NCI-H2196 (cell line): ENCODE results near the gene MCM10.

ENCODE experiments used
- DNase-seq: peaks from one replicate; lab custom pipeline; 2025; ENCODE audit not compliant: unreplicated experiment; lab: John Stamatoyannopoulos, UW

Gene MCM10

GRCh38 chr10:13163859-13164258, 2.5 kb downstream of the MCM10 start:
- no peak for DNase-seq

GRCh38 chr10:13165177-13165576, 3.8 kb downstream of the MCM10 start:
- DNase-seq: no peak

- DNase-seq: no peak
Measured at GRCh38 chr10:13167568-13167967, 6.2 kb downstream of the MCM10 start.

GRCh38 chr10:13168781-13169180, 7.4 kb downstream of the MCM10 start:
- DNase-seq: no peak

- no peak for DNase-seq
Measured at GRCh38 chr10:13173616-13174015, 12.3 kb downstream of the MCM10 start.

- DNase-seq: no peak
Measured at GRCh38 chr10:13180788-13181187, 19.4 kb downstream of the MCM10 start.

GRCh38 chr10:13182424-13182823, 21.1 kb downstream of the MCM10 start:
- no peak for DNase-seq

- peak; percentile 15 for DNase-seq
Measured at GRCh38 chr10:13183625-13184024, 22.3 kb downstream of the MCM10 start.

GRCh38 chr10:13184276-13184675, 22.9 kb downstream of the MCM10 start:
- DNase-seq: no peak

GRCh38 chr10:13184730-13185514, 23.6 kb downstream of the MCM10 start:
- DNase-seq: peak; percentile 79

GRCh38 chr10:13187135-13187534, 25.8 kb downstream of the MCM10 start:
- DNase-seq: no peak

- no peak for DNase-seq
Measured at GRCh38 chr10:13188593-13188992, 27.2 kb downstream of the MCM10 start.

- DNase-seq: no peak
Measured at GRCh38 chr10:13189961-13190360, 28.6 kb downstream of the MCM10 start.

GRCh38 chr10:13190816-13191215, 29.5 kb downstream of the MCM10 start:
- no peak for DNase-seq

GRCh38 chr10:13191362-13191761, 30.0 kb downstream of the MCM10 start:
- no peak for DNase-seq

GRCh38 chr10:13193637-13194036, 32.3 kb downstream of the MCM10 start:
- DNase-seq: no peak

GRCh38 chr10:13195016-13195415, 33.7 kb downstream of the MCM10 start:
- DNase-seq: no peak

- no peak for DNase-seq
Measured at GRCh38 chr10:13201132-13201531, 39.8 kb downstream of the MCM10 start.

- no peak for DNase-seq
Measured at GRCh38 chr10:13206091-13206490, 44.7 kb downstream of the MCM10 start.

GRCh38 chr10:13206546-13207443, 45.4 kb downstream of the MCM10 start:
- no peak for DNase-seq

GRCh38 chr10:13213163-13213562, 51.8 kb downstream of the MCM10 start:
- no peak for DNase-seq

GRCh38 chr10:13218878-13219277, 57.5 kb downstream of the MCM10 start:
- DNase-seq: no peak
